NB4 (cell line): Measurements from ENCODE around the gene UBD.

ENCODE experiments used
- CTCF ChIP-seq: IDR thresholded peaks from one replicate; pipeline ENCODE4 v1.5.1; 2012; ENCODE audit warnings: low read depth, low read length
- MAX ChIP-seq: IDR thresholded peaks from 2 replicates; pipeline ENCODE4 v1.6.1; 2011; ENCODE audit warnings: low read depth, low read length
- MYC ChIP-seq: IDR thresholded peaks from 2 replicates; pipeline ENCODE4 v1.6.1; 2011; ENCODE audit warnings: low read depth, low read length
- POLR2A ChIP-seq: IDR thresholded peaks from 2 replicates; pipeline ENCODE4 v1.6.1; 2011; ENCODE audit warnings: mild to moderate bottlenecking; ENCODE audit not compliant: insufficient read length; ENCODE audit errors: extremely low read depth

GRCh38 chr6:29557320-29557719 is 2.2 kb downstream of the UBD start:
- no peak for TF ChIP-seq POLR2A
- no peak for TF ChIP-seq MAX
- TF ChIP-seq CTCF, result no peak
- TF ChIP-seq MYC, result no peak
